Skeletal muscle cell (primary cell): ENCODE results near the gene MALL.
"Not testable (repeated sequence)": the region's sequence is repeated elsewhere in the genome, so short reads cannot be mapped to it uniquely, and the experiment has no call there.

Experiments used
- DNase-seq: peaks from one replicate; pipeline ENCODE4 v3.0.0-alpha.2; 2010; ENCODE audit warnings: low read depth
- H3K4me3 ChIP-seq: 2 replicates; pipeline ENCODE4 v1.5.1; 2011; ENCODE audit warnings: low read depth, mild to moderate bottlenecking, control low read depth, low read length, moderate library complexity

MALL gene

DNA sequence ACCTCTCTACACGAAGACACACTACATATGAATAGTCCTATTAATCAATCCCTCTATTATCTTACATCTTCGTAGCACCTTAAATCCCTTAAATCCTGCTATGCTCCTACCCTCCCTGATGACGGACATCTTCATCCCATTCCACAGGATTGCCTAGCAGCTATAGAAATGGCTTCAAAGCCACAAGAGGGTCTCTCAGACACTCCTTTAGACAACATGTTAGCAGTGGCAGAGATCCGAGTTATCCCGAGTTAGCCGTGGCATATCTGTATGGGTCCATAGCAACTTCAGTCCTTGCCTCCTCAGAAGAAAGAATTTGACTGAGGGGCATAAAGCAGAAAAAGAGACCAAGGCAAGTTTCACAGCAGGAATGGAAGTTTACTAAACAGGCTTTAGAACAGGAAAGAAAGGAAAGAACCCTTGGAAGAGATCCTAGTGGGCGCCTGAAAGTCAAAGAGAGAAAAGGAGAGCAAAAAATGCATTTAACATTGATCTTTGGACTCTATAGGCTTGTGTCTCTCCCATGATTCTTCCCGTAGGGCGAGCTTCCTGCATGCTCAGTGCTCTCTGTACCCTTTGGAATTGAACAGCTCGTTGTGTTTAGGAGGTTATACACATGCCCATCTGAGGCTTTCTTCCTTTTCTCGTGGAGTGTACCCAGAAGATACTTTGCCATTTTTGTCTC lies 56.5 kb downstream of the MALL start:
- H3K4me3 ChIP-seq, DNase-seq: not testable (repeated sequence)

DNA sequence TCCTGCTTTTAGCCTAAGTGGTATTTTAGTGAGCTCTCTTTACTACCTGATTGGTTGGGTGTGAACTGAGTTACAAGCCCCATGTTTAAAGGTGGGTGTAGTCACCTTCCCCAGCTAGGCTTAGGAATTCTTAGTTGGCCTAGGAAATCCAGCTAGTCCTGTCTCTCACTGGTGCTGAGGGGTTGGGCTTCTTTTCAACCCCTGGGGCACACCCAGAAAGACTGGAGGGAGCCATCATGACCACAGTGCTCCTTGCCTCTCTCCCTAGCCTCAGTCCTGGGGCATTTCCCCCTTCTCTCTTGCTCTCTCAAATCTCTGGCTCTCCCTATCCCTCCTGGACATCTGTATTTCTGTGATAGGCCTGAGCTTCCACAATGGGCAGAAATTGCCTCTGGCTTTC lies 57.6 kb downstream of the MALL start:
- DNase-seq, result not testable (repeated sequence)

DNA sequence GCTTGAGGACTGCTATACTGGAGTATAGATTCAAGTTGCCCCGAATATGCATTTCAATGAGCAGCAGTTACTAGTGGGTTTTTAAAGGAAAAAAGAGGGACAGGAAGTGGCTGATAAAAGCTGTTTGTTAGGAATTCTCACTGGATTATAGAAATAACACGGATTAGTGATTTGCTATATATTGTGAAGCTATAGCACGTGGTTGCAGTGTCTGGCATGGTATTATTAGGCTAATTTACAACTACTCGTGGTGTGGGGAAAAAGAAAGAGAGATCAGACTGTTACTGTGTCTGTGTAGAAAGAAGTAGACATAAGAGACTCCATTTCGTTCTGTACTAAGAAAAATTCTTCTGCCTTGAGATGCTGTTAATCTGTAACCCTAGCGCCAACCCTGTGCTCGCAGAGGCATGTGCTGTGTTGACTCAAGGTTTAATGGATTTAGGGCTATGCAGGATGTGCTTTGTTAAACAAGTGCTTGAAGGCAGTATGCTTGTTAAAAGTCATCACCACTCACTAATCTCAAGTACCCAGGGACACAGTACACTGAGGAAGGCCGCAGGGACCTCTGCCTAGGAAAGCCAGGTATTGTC lies 59.7 kb downstream of the MALL start:
- H3K4me3 ChIP-seq, DNase-seq: not testable (repeated sequence)

More for the DNA sequence above, 57.6 kb downstream of the MALL start:
- not testable (repeated sequence) for H3K4me3 ChIP-seq

DNA sequence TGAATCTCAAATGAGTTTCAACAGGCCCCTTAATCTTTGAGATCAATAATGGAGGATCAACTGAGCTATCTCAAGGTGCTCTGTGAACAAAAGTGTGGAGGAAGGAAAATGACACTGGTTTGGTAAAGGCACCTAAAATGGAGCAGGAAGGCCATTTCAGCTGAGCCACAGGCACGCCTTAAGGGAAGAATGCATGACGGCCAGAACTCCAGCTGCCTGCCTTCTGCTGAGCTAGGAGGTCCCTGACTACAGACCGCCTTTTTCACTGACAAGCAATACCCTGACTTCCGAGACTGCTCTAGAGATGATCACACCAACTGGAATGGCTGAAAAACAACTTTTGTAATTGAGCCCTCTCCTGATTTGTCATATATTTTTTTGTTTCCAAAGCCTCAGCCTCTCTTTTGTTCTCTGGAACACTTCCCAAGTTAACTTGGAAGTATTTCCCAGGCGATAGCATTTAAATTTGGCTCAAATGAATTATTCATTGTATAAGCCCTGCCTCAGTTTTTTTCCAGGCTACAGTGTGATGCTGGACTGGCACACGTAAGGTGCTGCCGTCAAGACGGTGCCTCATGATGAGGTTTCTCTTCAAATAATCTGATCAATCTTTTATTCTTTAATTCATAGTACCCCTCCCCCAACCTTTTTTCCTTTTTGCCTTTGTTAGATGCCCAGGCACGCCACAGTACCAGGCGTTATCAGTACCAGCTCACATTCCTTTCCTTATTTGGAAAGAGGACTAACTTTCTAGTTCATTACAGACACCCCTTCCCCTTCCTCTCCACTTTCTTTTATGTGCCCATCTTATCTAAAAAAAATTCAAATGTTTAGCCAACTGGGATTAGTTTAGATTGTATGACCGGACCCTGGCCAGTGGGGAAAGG lies 60.9 kb downstream of the MALL start:
- not testable (repeated sequence) for H3K4me3 ChIP-seq, DNase-seq

DNA sequence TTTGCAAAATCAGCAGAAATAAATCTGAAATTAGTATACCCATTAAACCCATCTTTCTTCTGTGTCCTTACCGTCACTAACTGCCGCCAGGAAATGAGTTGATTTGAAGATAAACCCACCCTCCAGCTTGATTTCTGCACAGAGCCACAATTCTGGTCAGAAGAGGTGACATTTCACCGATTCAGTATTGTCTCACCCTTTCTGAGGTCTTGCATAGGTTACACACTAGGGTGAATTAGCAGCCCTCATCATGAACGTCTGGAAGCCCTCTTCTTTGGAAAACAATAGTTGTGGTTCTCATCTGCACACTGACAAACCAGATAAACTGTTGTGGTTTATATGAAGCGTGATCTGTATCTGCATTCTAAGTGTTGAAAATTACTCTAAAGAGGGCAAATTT lies 61.9 kb downstream of the MALL start:
- not testable (repeated sequence) for DNase-seq, H3K4me3 ChIP-seq

DNA sequence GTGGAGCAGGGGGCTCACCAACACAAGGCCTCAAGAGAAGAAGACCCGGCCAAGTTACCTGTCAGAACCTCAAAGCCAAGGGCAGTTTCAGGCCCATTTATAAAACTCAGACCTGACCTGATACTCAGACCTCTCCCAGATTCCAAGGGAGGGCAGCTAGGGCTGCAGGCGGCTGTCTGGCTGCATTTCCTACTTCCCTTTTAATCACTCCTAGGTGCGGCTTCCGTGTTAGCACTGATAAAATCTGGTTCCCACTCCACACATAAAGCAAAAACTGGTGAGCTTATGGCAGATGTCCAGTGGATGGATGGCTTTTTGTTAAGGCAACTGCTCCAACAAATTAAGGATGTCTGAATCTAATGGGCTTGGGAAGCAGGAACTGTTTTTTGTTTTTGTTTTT lies 63.5 kb downstream of the MALL start:
- not testable (repeated sequence) for H3K4me3 ChIP-seq

DNA sequence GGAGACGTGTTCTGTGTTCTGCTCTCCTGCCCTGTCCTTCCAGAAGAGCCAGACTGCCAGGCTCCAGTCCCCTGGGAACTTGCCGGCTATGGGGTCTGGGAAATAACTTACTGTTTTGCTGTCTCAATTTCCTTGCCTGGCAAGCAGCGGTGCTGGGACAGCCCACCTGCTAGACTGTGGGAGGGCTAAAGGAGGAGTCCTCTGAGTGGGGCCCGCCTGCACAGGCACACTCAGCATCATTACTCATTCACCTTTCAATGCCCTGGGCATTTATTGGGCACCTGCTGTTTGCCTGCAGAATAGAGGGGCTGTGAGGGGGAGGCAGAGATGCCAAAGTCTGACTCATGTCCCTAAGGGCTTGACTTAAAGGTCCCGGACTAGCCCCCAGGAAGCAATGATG lies 65.4 kb downstream of the MALL start:
- H3K4me3 ChIP-seq, DNase-seq: not testable (repeated sequence)

More for the DNA sequence above, 63.5 kb downstream of the MALL start:
- not testable (repeated sequence) for DNase-seq

DNA sequence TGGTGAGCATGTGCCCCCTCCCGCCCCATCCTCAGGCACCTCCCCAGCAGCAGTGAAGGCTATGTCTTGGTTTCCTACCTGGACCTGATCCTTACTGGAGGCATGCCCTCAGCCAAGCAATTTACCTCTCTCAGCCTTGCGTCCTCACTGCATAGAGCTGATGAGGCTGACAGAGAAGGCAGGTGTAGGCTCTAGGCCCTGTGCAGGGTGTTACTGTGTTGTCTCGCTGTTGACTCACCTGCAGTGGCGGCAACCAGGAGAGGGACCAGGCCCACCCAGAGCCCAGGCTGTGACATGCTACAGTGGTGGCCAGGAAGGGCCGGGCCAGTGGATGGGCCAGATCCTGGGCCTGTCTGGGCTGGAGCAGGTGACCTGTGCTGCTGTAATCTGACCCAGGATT lies 65.9 kb downstream of the MALL start:
- not testable (repeated sequence) for DNase-seq, H3K4me3 ChIP-seq

DNA sequence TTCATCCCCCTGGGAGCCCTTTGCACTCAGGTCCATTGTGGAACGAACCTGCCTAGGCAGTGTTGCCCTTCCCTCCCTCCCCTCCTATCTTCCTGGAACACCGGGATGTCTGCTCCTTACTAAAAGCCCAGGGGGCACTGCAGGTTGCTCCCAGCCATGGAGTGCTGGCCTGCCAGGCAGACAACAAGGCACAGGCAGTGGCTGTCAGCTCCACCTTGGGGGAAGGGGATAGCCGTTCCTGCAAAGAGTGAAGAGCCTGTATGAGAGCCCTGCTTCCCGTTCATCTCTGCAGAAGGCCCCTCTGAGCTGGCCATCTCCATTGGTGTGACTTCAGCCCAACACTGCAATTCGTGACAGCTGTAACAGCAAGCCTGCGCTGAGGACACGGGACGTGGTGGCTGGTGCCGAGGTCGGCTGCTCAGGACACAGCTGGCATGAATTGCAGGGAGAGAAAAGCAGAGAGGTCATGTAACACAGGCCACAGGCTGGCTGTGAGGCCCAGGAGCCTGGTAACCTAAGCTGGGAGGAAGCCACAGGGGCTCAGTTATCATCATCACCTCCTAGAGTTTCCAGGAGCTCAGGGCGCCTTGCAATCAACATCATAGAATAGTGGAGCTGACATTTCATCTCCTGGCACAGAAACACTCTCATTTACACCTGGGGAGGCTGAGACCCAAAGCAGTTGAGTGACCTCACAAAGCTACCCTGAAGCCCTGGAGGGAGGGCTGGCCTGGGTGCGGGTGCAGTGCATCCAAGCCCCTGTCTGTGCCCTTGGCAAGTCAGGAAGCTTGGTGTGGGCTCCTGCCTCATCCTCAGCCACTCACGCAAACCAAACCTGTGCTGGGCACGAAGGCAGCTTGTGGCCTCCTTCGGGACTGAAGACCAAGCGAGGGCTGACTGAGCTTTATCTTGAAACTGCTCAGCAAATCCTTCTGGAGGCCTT lies 67.1 kb downstream of the MALL start:
- DNase-seq, result not testable (repeated sequence)

DNA sequence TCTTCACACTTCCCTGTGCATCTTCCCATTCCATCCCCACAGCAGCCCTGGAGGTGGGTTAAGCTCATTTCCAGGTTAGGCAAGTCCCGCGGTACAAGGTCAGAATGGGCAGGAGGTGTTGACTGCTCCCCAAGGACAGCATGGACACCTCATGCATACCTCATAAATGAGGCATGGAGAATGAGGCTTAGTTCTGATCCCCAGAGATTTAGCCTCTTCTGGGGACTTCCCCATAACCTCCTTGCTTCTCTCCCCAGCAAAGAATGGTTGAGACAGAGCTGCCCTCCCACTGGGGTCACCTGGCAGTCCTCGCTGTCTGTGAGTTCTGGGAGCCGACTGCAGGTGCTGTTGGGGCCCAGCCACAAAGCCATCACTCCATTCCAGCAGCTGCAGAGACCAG lies 68.4 kb downstream of the MALL start:
- DNase-seq, H3K4me3 ChIP-seq: not testable (repeated sequence)

More for the DNA sequence above, 67.1 kb downstream of the MALL start:
- H3K4me3 ChIP-seq, result not testable (repeated sequence)

DNA sequence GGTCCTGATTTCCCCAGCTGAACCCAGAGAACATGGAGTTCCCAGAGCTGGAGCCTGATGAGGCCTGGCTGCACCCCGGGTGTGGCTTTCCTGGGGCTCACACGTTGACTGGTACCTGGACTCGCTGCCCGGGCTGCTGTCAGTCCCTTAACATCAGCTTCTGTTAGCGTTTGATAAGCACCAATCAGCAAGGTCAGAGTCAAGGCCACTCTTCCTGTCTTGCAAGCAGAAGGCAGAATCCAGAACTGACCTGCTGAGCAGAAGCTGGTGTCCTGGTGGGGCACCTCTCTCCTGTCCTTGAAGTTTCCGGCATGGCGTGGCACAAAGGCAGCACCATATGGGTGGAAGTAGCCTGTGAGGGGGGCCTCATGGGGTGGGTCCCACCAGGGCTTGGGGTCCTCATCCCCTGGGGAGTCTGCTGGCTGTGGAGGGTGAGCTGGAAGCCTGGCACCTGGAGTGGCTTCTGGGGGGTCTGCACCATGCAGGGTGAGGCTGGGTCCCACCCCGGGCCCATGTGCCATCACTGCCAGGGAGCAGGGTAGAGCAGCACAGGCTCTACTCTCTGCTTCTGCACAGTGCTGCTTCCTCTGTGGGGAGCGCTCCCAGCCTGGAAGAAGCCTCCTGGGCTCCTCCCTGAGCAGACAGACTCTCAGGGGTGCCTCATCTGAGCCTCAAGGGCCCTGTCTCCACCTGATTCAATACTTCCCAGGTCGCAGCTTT lies 73.5 kb downstream of the MALL start:
- not testable (repeated sequence) for DNase-seq, H3K4me3 ChIP-seq

DNA sequence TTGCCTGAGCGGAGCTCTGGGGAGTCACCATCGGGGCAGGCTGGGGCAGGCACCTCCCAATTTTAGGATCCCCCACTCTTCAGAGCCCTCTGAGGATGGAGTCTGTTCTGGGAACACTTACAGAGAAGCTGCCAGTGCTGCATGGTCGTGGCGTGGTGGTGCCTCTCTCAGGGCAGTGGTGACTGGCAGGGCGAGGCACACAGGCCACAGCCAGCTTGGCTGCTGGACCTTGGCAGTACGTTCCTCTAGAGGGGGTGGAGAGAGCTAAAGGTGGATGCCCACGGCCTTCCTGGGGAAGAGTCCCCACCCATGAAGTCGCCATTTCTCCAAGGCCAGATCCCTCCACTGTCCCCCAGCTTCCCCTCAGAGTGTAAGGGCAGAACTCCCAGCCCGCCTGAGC lies 78.3 kb downstream of the MALL start:
- not testable (repeated sequence) for H3K4me3 ChIP-seq, DNase-seq

DNA sequence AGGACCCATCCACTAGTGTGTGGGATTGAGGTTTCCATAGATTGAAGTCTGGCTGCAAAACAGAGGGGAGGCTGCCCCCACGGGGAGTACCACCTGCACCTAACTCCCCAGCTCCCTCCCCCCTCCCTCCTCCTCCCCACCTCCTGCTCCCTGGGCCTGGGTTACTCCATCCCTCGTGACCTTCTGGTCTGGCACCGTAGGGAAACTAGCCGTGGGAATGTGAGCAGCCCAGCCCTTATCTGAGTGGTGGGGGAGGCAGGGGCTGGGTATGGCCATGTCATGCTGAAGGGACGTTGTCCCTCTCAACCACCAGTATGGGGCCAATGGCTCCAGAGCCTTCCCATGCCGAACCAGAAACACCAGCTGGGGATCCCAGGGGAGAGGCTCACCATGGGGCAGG lies 80.2 kb downstream of the MALL start:
- not testable (repeated sequence) for DNase-seq, H3K4me3 ChIP-seq

DNA sequence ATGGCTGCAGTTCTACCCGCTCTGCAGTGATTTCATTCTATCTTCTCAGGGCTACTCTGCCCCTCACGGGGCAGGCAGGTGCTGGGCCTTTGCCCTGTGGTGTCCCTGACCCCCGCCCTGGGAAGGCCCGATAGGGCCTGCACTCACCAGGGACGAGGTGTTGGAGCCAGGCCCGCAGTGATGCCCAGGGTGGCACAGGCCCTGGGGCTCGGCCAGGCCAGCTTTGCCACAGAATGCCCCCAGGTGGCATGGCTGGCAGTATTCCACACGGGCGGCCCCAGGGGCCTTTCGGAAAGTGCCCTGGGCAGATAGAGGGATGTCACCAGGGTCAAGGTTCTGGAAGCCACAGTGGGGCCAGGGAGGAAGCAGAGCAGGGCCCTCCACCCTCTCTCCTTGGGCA lies 80.7 kb downstream of the MALL start:
- DNase-seq, H3K4me3 ChIP-seq: not testable (repeated sequence)
